22Rv1 (cell line): ENCODE data around the gene CIB2.

ENCODE experiments used
- ZFX ChIP-seq: fragments of 450-650 bp; IDR thresholded peaks from 2 replicates; pipeline ENCODE4 v1.6.1; 2017; ENCODE audit warnings: antibody characterized with exemption, borderline replicate concordance
- TF ChIP-seq, protein P1 (sequence below): fragments of 450-650 bp; IDR thresholded peaks from 2 replicates; pipeline ENCODE4 v1.5.1; 2017; ENCODE audit warnings: mild to moderate bottlenecking

DNA sequence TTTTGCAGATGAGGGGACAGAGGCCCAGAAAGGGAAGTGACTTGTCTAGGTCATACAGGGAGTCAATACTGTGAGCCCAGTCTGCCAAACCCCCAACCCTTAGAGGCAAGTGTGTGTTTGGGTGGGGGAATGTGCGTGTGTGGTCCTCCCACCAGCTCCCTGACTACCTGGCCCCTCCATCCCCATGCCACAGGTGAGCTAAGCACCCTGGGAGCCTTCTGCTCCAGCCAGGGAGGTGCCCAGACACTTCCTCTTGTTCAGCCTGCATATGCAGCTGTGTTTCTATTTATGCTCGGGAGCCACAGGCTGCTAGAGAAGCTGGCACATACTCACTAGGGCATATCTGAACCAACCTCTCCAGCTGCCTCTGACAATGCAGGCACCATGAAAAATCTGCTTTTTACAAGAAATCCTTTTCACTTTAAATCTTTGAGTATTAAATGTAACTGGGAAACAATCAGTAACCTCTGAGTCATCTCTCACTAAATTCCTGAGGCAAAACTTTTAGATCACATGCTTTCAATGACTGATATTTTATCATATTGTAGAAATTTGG lies 74.5 kb downstream of the CIB2 start:
- TF ChIP-seq, protein P1, sequence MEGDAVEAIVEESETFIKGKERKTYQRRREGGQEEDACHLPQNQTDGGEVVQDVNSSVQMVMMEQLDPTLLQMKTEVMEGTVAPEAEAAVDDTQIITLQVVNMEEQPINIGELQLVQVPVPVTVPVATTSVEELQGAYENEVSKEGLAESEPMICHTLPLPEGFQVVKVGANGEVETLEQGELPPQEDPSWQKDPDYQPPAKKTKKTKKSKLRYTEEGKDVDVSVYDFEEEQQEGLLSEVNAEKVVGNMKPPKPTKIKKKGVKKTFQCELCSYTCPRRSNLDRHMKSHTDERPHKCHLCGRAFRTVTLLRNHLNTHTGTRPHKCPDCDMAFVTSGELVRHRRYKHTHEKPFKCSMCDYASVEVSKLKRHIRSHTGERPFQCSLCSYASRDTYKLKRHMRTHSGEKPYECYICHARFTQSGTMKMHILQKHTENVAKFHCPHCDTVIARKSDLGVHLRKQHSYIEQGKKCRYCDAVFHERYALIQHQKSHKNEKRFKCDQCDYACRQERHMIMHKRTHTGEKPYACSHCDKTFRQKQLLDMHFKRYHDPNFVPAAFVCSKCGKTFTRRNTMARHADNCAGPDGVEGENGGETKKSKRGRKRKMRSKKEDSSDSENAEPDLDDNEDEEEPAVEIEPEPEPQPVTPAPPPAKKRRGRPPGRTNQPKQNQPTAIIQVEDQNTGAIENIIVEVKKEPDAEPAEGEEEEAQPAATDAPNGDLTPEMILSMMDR, result no peak
- no peak for TF ChIP-seq ZFX
